IMR-90 (cell line): ENCODE measurements around the gene LHPP. TPM values are rescaled to one million over a fixed set of nuclear protein-coding genes. Genes with fewer than 3 reads are reported as not detected.

Experiments used
- ATAC-seq: fragments of 200-7000 bp; cut with Tn5 transposase; 2 replicates; pipeline ENCODE4 v1.9.1; 2020; ENCODE audit warnings: low read depth, mild to moderate bottlenecking, moderate library complexity
- BruUV-seq: library from RNA; stranded (reverse); fragments of 400-500 nt; replicated peaks from 2 replicates; lab custom pipeline; 2021; lab: Mats Ljungman, UMichigan
- CTCF ChIA-PET: fragments of 300-600 bp; formaldehyde crosslinking; extraction: SDS; loops from one replicate; lab custom pipeline; 2021; ENCODE audit warnings: antibody characterized with exemption; lab: Yijun Ruan, JAX
- POLR2A ChIA-PET: fragments of 300-600 bp; sonication (Branson Sonifier 250); formaldehyde crosslinking; loops from one replicate; lab custom pipeline; 2022; ENCODE audit warnings: antibody characterized with exemption; ENCODE audit not compliant: unreplicated experiment; lab: Charles Lee
- DNase-seq: peaks from one replicate; pipeline ENCODE4 v3.0.0; 2013
- H2AFZ ChIP-seq: replicated peaks from 2 replicates; pipeline ENCODE3; 2013; ENCODE audit warnings: low read length, mild to moderate bottlenecking; ENCODE audit not compliant: poor library complexity
- H2AK5ac ChIP-seq: 2 replicates; pipeline ENCODE4 v1.6.1; 2013; ENCODE audit warnings: low read depth, low read length, inconsistent platforms
- H2AK9ac ChIP-seq: replicated peaks from 2 replicates; pipeline ENCODE3; 2013; ENCODE audit warnings: mild to moderate bottlenecking, low read depth, low read length, moderate library complexity; ENCODE audit not compliant: poor library complexity
- H2BK120ac ChIP-seq: 2 replicates; pipeline ENCODE4 v1.6.1; 2013; ENCODE audit warnings: low read depth, low read length, inconsistent platforms
- H2BK15ac ChIP-seq: 3 replicates; pipeline ENCODE4 v1.6.1; 2013; ENCODE audit warnings: low read depth, low read length, inconsistent platforms
- H2BK20ac ChIP-seq: 2 replicates; pipeline ENCODE4 v1.6.1; 2013; ENCODE audit warnings: low read depth, mild to moderate bottlenecking, inconsistent platforms, low read length, moderate library complexity
- H2BK5ac ChIP-seq: 2 replicates; pipeline ENCODE4 v1.6.1; 2013; ENCODE audit warnings: mild to moderate bottlenecking, low read depth, low read length, inconsistent platforms; ENCODE audit not compliant: poor library complexity, severe bottlenecking
- H3K14ac ChIP-seq: replicated peaks from 2 replicates; pipeline ENCODE4 v1.6.1; 2013; ENCODE audit warnings: low read depth, low read length, inconsistent platforms
- H3K18ac ChIP-seq: 2 replicates; pipeline ENCODE4 v1.6.1; 2013; ENCODE audit warnings: low read depth, low read length, control low read depth
- H3K23ac ChIP-seq: 2 replicates; pipeline ENCODE4 v1.6.1; 2013; ENCODE audit warnings: low read depth, low read length, inconsistent platforms
- H3K27ac ChIP-seq: 2 replicates; pipeline ENCODE4 v1.5.1; 2013; ENCODE audit warnings: mild to moderate bottlenecking, control low read depth, low read length; ENCODE audit not compliant: insufficient read depth
- H3K27me3 ChIP-seq: 2 replicates; pipeline ENCODE4 v1.6.1; 2013; ENCODE audit warnings: low read length; ENCODE audit not compliant: control insufficient read depth, insufficient read depth
- H3K36me3 ChIP-seq: 2 replicates; pipeline ENCODE4 v1.6.1; 2013; ENCODE audit warnings: low read length, mixed read lengths; ENCODE audit not compliant: control insufficient read depth, insufficient read depth
- H3K4ac ChIP-seq: 2 replicates; pipeline ENCODE4 v1.6.1; 2013; ENCODE audit warnings: low read depth, low read length, inconsistent platforms
- H3K4me1 ChIP-seq: 2 replicates; pipeline ENCODE4 v1.6.1; 2013; ENCODE audit warnings: low read length, mixed read lengths; ENCODE audit not compliant: control insufficient read depth, insufficient read depth
- H3K4me2 ChIP-seq: 2 replicates; pipeline ENCODE4 v1.6.1; 2013; ENCODE audit warnings: low read depth, mild to moderate bottlenecking, control low read depth, low read length, moderate library complexity
- H3K4me3 ChIP-seq: 2 replicates; pipeline ENCODE4 v1.5.1; 2013; ENCODE audit warnings: low read depth, mild to moderate bottlenecking, control low read depth, low read length, moderate library complexity; ENCODE audit not compliant: insufficient read depth
- H3K56ac ChIP-seq: 2 replicates; pipeline ENCODE4 v1.6.1; 2013; ENCODE audit warnings: low read length, inconsistent platforms; ENCODE audit not compliant: insufficient read depth; ENCODE audit errors: extremely low read depth
- H3K79me1 ChIP-seq, 2 experiments: 2 replicates each; pipeline ENCODE4 v1.6.1; 2013; ENCODE audit warnings: low read length in 2 of 2, inconsistent platforms in 1 of 2, low read depth in 1 of 2
- H3K9ac ChIP-seq: 2 replicates; pipeline ENCODE4 v1.6.1; 2013; ENCODE audit warnings: low read depth, low read length, control low read depth
- H3K9me1 ChIP-seq: 2 replicates; pipeline ENCODE4 v1.6.1; 2013; ENCODE audit warnings: low read length, inconsistent platforms; ENCODE audit not compliant: insufficient read depth
- H3K9me3 ChIP-seq: 2 replicates; pipeline ENCODE4 v1.6.1; 2013; ENCODE audit warnings: low read length; ENCODE audit not compliant: control insufficient read depth, insufficient read depth
- H4K20me1 ChIP-seq: 2 replicates; pipeline ENCODE4 v1.6.1; 2013; ENCODE audit warnings: low read length, inconsistent platforms; ENCODE audit not compliant: insufficient read depth
- H4K5ac ChIP-seq: 2 replicates; pipeline ENCODE4 v1.6.1; 2013; ENCODE audit warnings: mild to moderate bottlenecking, low read depth, low read length, control low read depth
- H4K8ac ChIP-seq, 2 experiments: 2 replicates each; pipeline ENCODE4 v1.6.1; 2013; ENCODE audit warnings: low read depth in 2 of 2, low read length in 2 of 2, control low read depth in 1 of 2, inconsistent platforms in 1 of 2
- H4K91ac ChIP-seq: 2 replicates; pipeline ENCODE4 v1.6.1; 2013; ENCODE audit warnings: low read depth, low read length, inconsistent platforms; ENCODE audit not compliant: insufficient read depth
- BHLHE40 ChIP-seq: fragments of 150-350 bp; IDR thresholded peaks from 2 replicates; pipeline ENCODE4 v1.6.1; 2016; ENCODE audit warnings: mild to moderate bottlenecking, low read depth, low read length
- ELK1 ChIP-seq: fragments of 150-350 bp; IDR thresholded peaks from 2 replicates; pipeline ENCODE4 v1.6.1; 2016; ENCODE audit warnings: low read depth, mild to moderate bottlenecking, low read length, moderate library complexity, borderline replicate concordance
- FOS ChIP-seq: fragments of 150-350 bp; IDR thresholded peaks from 2 replicates; pipeline ENCODE4 v1.6.1; 2016; ENCODE audit warnings: low read depth, low read length
- MXI1 ChIP-seq: IDR thresholded peaks from 2 replicates; pipeline ENCODE4 v1.6.1; 2012; ENCODE audit warnings: low read depth, mild to moderate bottlenecking, low read length, moderate library complexity, borderline replicate concordance
- NFE2L2 ChIP-seq: fragments of 150-350 bp; IDR thresholded peaks from 2 replicates; pipeline ENCODE4 v1.6.1; 2016; ENCODE audit warnings: low read depth, mild to moderate bottlenecking, low read length
- POLR2A ChIP-seq: IDR thresholded peaks from 2 replicates; pipeline ENCODE4 v1.6.1; 2012; ENCODE audit warnings: mild to moderate bottlenecking, low read depth, low read length
- RAD21 ChIP-seq: IDR thresholded peaks from 2 replicates; pipeline ENCODE4 v1.6.1; 2012; ENCODE audit warnings: low read length, improper control_type of control experiment
- RCOR1 ChIP-seq: IDR thresholded peaks from 2 replicates; pipeline ENCODE4 v1.6.1; 2012; ENCODE audit warnings: mild to moderate bottlenecking, low read length, improper control_type of control experiment; ENCODE audit not compliant: insufficient replicate concordance
- RFX5 ChIP-seq: IDR thresholded peaks from 2 replicates; pipeline ENCODE4 v1.8.0; 2012; ENCODE audit warnings: low read depth, mild to moderate bottlenecking, low read length, moderate library complexity
- SMC3 ChIP-seq: fragments of 150-350 bp; IDR thresholded peaks from 2 replicates; pipeline ENCODE4 v1.6.1; 2016; ENCODE audit warnings: low read depth, mild to moderate bottlenecking, antibody characterized with exemption, low read length, moderate library complexity
- USF2 ChIP-seq: fragments of 150-350 bp; IDR thresholded peaks from 2 replicates; pipeline ENCODE4 v1.6.1; 2017; ENCODE audit warnings: mild to moderate bottlenecking, antibody characterized with exemption, low read length, low read depth
- WGBS, 2 experiments: methylation state at CpG; one replicate each; pipeline versions ENCODE4 v1.1.5 to v1.1.7; 2013; ENCODE audit warnings: missing lambda C conversion rate in 2 of 2; ENCODE audit not compliant: insufficient read length in 1 of 2; ENCODE audit errors: extremely low coverage in 2 of 2; 5-methylcytosine and 5-hydroxymethylcytosine counted together
- dilution Hi-C: fragments of 300-500 bp; cut with HindIII; formaldehyde crosslinking; loops from one replicate; pipeline ENCODE4 v1.14.3; 2018; ENCODE audit warnings: low sequenced_read_pairs; ENCODE audit not compliant: unreplicated experiment
- in situ Hi-C: fragments of 300-500 bp; cut with MboI; formaldehyde crosslinking; loops from 3 replicates; pipeline ENCODE4 v1.14.3; 2019; ENCODE audit warnings: low sequenced_read_pairs, inconsistent platforms, mixed read lengths
- intact Hi-C: fragments of 100-400 bp; cut with micrococcal nuclease; formaldehyde crosslinking; loops from 2 replicates; pipeline ENCODE4 v1.10.0; 2022
- polyA plus RNA-seq, 3 experiments: library from polyadenylated mRNA; depleted of rRNA; stranded (reverse); fragments of >200 nt; gene quantifications; 2 replicates each; pipeline ENCODE4 v1.2.3, GENCODE V29; 2012; ENCODE audit warnings: low replicate concordance in 1 of 3
- total RNA-seq: library from RNA; depleted of rRNA; stranded (reverse); fragments of >200 nt; gene quantifications from 2 replicates; pipeline ENCODE4 v1.2.3, GENCODE V29; 2012

LHPP gene
- total and polyA plus RNA-seq, 2 of the 4 experiments (the other 2 are of a cell fraction), result 2.7 to 8.3 TPM

GRCh38 chr10:124508907-124509454 lies 47.4 kb downstream of the LHPP start:
- Histone ChIP-seq H3K14ac (no peak overlapping the region), H3K4me1 (no peaks in the 10 kb centered on the region), H4K8ac (no peak overlapping the region), H3K9me3 (no peaks in the 10 kb centered on the region), H3K23ac (no peak overlapping the region), H3K56ac (no peak overlapping the region), H2AK5ac (no peak overlapping the region), H3K9me1 (no peaks in the 10 kb centered on the region), H3K4ac (no peak overlapping the region), H3K79me1 (no peaks in the 10 kb centered on the region), H2AFZ (no peak overlapping the region), H4K91ac (no peak overlapping the region), H3K9ac (no peak overlapping the region), H2AK9ac (no peak overlapping the region), H2BK15ac (no peak overlapping the region), H3K4me3 (no peak overlapping the region), H3K27me3 (no peaks in the 10 kb centered on the region), H4K5ac (no peak overlapping the region), H3K36me3 (no peaks in the 10 kb centered on the region), H2BK5ac (no peak overlapping the region), H3K18ac (no peak overlapping the region), H2BK20ac (no peak overlapping the region), H4K20me1 (no peaks in the 10 kb centered on the region), H3K27ac (no peak overlapping the region), H2BK120ac (no peak overlapping the region), H3K4me2 (no peak overlapping the region)
- TF ChIP-seq RAD21 (no peak), RCOR1 (no peak), FOS (no peak), POLR2A (no peak), RFX5 (no peak), ELK1 (no peak), SMC3 (no peak), NFE2L2 (no peak), BHLHE40 (no peak), USF2 (no peak), MXI1 (no peak)
- POLR2A ChIA-PET, result no interaction called here
- dilution Hi-C loops (no loop called here), intact Hi-C loops (no loop called here), in situ Hi-C loops (no loop called here)
- WGBS, 2 experiments, result no CpG with 5 or more reads among the region's 5 CpGs
- ATAC-seq, result no peak
- CTCF ChIA-PET, result no interaction called here
- DNase-seq, result no peak
- no TSS peak for BruUV-seq
